Liver (tissue), 9 donors: ENCODE results near the gene ACYP2. TPM values are rescaled to one million over a fixed set of nuclear protein-coding genes. Genes with fewer than 3 reads are reported as not detected.

ENCODE experiments used
- DNase-seq: peaks from one replicate; pipeline ENCODE4 v3.0.0-alpha.2; 2017; ENCODE audit warnings: low spot score
- H3K27ac ChIP-seq, 2 donors: one replicate each; pipeline ENCODE4 v1.7.0; 2013; ENCODE audit warnings: inconsistent platforms in 2 of 2, low read length in 2 of 2, control low read depth in 1 of 2, low read depth in 1 of 2, mild to moderate bottlenecking in 1 of 2
- H3K27me3 ChIP-seq, 4 donors: one replicate each; pipeline versions ENCODE4 v1.6.1 to v1.7.0; 2013; ENCODE audit warnings: low read length in 3 of 4, inconsistent platforms in 1 of 4, mild to moderate bottlenecking in 1 of 4, moderate library complexity in 1 of 4; ENCODE audit not compliant: control insufficient read depth in 4 of 4, insufficient read depth in 4 of 4
- H3K36me3 ChIP-seq, 4 donors: one replicate each; pipeline versions ENCODE4 v1.6.1 to v1.7.0; 2013; ENCODE audit warnings: low read length in 3 of 4, mild to moderate bottlenecking in 3 of 4, low read depth in 1 of 4, moderate library complexity in 1 of 4; ENCODE audit not compliant: control insufficient read depth in 4 of 4, insufficient read depth in 3 of 4
- H3K4me1 ChIP-seq, 4 donors: one replicate each; pipeline versions ENCODE4 v1.6.1 to v1.7.0; 2013; ENCODE audit warnings: low read length in 3 of 4, mild to moderate bottlenecking in 3 of 4, moderate library complexity in 1 of 4; ENCODE audit not compliant: control insufficient read depth in 4 of 4, insufficient read depth in 4 of 4
- H3K4me3 ChIP-seq, 3 donors: one replicate each; pipeline versions ENCODE4 v1.6.1 to v1.7.0; 2013; ENCODE audit warnings: low read length in 3 of 3, control low read depth in 1 of 3, low read depth in 1 of 3, mild to moderate bottlenecking in 1 of 3
- H3K9ac ChIP-seq, 2 donors: one replicate each; pipeline ENCODE4 v1.7.0; 2013; ENCODE audit warnings: low read length in 2 of 2, mild to moderate bottlenecking in 2 of 2, moderate library complexity in 2 of 2, control low read depth in 1 of 2, low read depth in 1 of 2
- H3K9me3 ChIP-seq, 4 donors: one replicate each; pipeline versions ENCODE4 v1.6.1 to v1.7.0; 2013; ENCODE audit warnings: low read length in 3 of 4; ENCODE audit not compliant: control insufficient read depth in 4 of 4
- FOXA1 ChIP-seq: IDR thresholded peaks from 2 replicates; pipeline ENCODE4 v1.6.1; 2016; ENCODE audit warnings: antibody characterized with exemption
- FOXA2 ChIP-seq: IDR thresholded peaks from 2 replicates; pipeline ENCODE4 v1.6.1; 2016; ENCODE audit warnings: antibody characterized with exemption
- HNF4A ChIP-seq, 2 donors: conservative IDR thresholded peaks; 2 replicates each; pipeline ENCODE4 v1.6.1; 2016; ENCODE audit warnings: antibody characterized with exemption in 2 of 2, mild to moderate bottlenecking in 2 of 2
- HNF4G ChIP-seq: IDR thresholded peaks from 2 replicates; pipeline ENCODE4 v1.6.1; 2016; ENCODE audit warnings: antibody characterized with exemption
- RAD21 ChIP-seq, 2 donors: IDR thresholded peaks; 2 replicates each; pipeline ENCODE4 v1.6.1; 2016; ENCODE audit warnings: antibody characterized with exemption in 2 of 2, mild to moderate bottlenecking in 2 of 2
- SP1 ChIP-seq: IDR thresholded peaks from 2 replicates; pipeline ENCODE4 v1.6.1; 2018; ENCODE audit warnings: antibody characterized with exemption, mild to moderate bottlenecking
- WGBS: extraction: QIAGEN DNeasy Blood & Tissue Kit; methylation state at CpG from one replicate; pipeline ENCODE4 v1.1.7; 2013; 5-methylcytosine and 5-hydroxymethylcytosine counted together
- polyA plus RNA-seq, 2 donors: library from polyadenylated mRNA; stranded (reverse) in 1 of 2; unstranded in 1 of 2; fragments of 200-250 nt in 1 of 2; fragments of >200 nt in 1 of 2; fragmentation: Nextera tagmentation in 1 of 2; extraction: Ambion mirVana in 1 of 2; gene quantifications; one replicate each; pipeline versions ENCODE4 v1.2.1 to v1.2.3, GENCODE V29; 2013 to 2015
- total RNA-seq, 2 donors: library from RNA; depleted of rRNA; stranded (reverse); fragments of >200 nt; gene quantifications; one replicate each; pipeline ENCODE4 v1.2.3, GENCODE V29; 2014
- TF ChIP-seq, protein P1 (sequence below): IDR thresholded peaks from 2 replicates; pipeline ENCODE4 v1.6.1; 2016; ENCODE audit warnings: antibody characterized with exemption
- TF ChIP-seq, protein P2 (sequence below): IDR thresholded peaks from 2 replicates; pipeline ENCODE4 v1.6.1; 2016; ENCODE audit warnings: antibody characterized with exemption, mild to moderate bottlenecking
- TF ChIP-seq, protein P3 (sequence below): IDR thresholded peaks from 2 replicates; pipeline ENCODE4 v1.6.1; 2016; ENCODE audit warnings: antibody characterized with exemption
- donor health status: healthy.
- donor health status: healthy.
- donor health status: healthy.
- donor health status: healthy.
- donor health status: healthy.

The ACYP2 gene
- total and polyA plus RNA-seq, 4 donors = 13.1 to 44.3 (median 15.4) TPM

DNA sequence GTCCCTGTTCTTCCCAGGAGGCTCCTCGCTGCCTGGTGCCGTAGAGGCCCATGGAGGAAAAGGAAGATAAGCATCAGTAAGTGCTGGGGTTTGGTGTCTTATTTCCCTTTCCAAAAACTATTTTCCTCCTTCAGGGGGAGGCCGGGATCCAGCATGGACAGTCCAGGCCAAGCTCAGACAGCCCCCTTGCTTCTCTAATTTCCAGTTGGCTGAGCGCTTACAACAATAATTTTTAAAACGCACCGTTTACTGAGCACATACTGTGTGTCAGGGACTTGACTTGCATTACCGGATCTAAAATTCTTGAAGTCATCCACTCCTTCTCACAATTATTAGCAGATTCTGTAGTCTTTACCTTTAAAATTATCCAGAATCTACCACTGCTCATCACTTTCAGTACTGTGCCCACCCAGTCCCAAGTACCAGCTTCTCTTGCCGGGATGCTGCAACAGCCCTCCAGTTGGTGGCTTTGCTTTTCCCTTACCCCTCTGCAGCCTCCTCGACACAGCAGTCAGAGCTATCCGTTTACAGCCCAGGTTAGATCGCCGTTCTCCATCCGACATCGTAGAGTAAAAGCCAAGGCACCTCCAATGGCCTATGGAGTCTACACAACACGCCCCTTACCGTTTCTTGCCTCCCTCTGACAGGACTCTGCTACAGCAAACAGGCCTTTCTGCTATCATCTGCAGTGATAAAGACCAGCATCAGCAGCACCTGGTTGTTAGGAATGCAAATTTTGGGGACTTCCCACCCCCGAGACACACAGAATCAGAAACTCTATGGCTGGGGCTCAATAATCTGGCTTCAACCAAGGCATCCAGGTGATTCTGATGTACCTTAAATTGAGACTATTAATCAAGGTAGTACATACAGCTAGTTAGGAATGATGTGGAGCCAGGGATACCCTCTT, 215.8 kb downstream of the ACYP2 start:
- 45% methylated on average over 17 of the region's 17 CpGs for WGBS
- Histone ChIP-seq H3K9me3 (no peaks in the 10 kb centered on the region), H3K27ac (peak overlapping the region; percentile 58 to 81), H3K4me3 (peak overlapping the region; percentile 63 to 92 (median 78)), H3K36me3 (no peaks in the 10 kb centered on the region), H3K9ac (peak overlapping the region; percentile 28 to 76), H3K4me1 (peaks cover 0 to 13% (median 12%) of the 10 kb centered on the region in 4 donors), H3K27me3 (no peaks in the 10 kb centered on the region)
- TF ChIP-seq SP1 = peak; percentile 4
- TF ChIP-seq, protein P1, sequence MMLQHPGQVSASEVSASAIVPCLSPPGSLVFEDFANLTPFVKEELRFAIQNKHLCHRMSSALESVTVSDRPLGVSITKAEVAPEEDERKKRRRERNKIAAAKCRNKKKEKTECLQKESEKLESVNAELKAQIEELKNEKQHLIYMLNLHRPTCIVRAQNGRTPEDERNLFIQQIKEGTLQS = no peak
- TF ChIP-seq, protein P2, sequence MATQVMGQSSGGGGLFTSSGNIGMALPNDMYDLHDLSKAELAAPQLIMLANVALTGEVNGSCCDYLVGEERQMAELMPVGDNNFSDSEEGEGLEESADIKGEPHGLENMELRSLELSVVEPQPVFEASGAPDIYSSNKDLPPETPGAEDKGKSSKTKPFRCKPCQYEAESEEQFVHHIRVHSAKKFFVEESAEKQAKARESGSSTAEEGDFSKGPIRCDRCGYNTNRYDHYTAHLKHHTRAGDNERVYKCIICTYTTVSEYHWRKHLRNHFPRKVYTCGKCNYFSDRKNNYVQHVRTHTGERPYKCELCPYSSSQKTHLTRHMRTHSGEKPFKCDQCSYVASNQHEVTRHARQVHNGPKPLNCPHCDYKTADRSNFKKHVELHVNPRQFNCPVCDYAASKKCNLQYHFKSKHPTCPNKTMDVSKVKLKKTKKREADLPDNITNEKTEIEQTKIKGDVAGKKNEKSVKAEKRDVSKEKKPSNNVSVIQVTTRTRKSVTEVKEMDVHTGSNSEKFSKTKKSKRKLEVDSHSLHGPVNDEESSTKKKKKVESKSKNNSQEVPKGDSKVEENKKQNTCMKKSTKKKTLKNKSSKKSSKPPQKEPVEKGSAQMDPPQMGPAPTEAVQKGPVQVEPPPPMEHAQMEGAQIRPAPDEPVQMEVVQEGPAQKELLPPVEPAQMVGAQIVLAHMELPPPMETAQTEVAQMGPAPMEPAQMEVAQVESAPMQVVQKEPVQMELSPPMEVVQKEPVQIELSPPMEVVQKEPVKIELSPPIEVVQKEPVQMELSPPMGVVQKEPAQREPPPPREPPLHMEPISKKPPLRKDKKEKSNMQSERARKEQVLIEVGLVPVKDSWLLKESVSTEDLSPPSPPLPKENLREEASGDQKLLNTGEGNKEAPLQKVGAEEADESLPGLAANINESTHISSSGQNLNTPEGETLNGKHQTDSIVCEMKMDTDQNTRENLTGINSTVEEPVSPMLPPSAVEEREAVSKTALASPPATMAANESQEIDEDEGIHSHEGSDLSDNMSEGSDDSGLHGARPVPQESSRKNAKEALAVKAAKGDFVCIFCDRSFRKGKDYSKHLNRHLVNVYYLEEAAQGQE = peak; percentile 55
- DNase-seq = no peak

DNA sequence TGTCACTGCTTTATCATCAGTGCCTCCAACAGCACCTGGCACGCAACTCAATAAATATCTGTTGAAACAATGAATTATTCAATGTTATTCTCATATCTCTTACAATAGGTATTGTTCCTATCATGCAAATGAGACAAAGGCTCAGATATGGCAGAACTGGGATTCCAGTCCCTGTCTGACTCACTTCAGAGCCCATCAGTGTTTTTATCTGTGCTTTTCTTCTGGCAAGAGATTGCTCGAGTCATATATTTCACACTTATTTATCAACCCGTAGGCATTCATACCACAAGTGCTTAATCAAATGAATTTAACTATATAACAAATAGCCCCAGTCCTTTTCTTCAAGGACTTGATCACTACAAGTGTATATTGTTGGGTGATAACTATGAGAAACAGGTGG, 217.0 kb downstream of the ACYP2 start:
- H3K9me3 ChIP-seq = no peaks in the 10 kb centered on the region
- no peak overlapping the region for H3K9ac ChIP-seq
- no peaks in the 10 kb centered on the region for H3K27me3 ChIP-seq
- no peak overlapping the region for H3K27ac ChIP-seq
- peaks cover 0 to 13% (median 12%) of the 10 kb centered on the region in 4 donors for H3K4me1 ChIP-seq
- H3K36me3 ChIP-seq = no peaks in the 10 kb centered on the region
- DNase-seq = no peak
- no peak overlapping the region for H3K4me3 ChIP-seq
- 89% methylated on average over 3 of the region's 3 CpGs for WGBS
- TF ChIP-seq RAD21 (IDR thresholded peaks at IDR 0.05) = no peak
- TF ChIP-seq, protein P3, sequence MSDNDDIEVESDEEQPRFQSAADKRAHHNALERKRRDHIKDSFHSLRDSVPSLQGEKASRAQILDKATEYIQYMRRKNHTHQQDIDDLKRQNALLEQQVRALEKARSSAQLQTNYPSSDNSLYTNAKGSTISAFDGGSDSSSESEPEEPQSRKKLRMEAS = no peak
- TF ChIP-seq, protein P1 = no peak
- no peak for TF ChIP-seq FOXA2
- TF ChIP-seq HNF4G = no peak

DNA sequence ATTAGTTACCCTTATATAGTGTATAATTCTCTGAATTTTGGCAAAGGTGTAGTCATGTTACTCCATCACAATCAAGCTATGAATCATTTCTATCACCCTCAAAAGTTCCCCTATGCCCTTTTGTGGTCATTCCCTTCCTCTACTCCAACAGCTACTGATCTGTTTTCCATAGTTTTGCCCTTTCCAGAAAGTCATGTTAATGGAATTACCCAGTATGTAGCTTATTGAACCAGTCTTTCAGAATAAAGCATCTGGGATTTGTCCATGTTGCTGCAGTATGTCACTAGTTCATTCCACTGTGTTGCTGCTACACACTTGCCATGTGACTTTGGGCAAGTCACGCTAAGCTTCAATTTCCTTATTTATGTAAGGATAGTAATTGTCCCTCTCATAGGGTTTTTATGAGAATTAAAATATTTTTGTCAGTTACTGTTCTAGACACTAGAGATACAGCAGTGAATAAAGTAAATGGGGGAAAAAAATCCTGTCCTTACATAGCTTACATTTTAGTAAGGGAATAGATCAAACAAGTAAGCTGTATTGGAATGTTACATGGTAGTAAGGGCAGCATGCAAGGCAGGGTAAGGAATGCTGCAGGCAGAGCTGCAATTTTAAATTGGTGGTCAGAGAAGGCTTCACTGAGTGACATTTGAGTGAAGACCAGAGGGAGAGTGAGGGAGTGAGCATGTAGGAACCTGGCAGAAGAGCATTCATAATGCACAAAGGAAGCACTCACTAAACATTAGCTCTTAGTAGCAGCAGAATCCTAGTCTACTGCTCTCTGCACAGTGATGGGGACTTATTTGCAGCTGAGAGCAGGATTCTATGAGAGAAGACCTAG, 220.9 kb downstream of the ACYP2 start:
- H3K4me1 ChIP-seq = no peaks in the 10 kb centered on the region
- no peaks in the 10 kb centered on the region for H3K36me3 ChIP-seq
- H3K27me3 ChIP-seq = no peaks in the 10 kb centered on the region
- no peak overlapping the region for H3K27ac ChIP-seq
- H3K9ac ChIP-seq = no peak overlapping the region
- TF ChIP-seq HNF4A (conservative IDR thresholded peaks at IDR 0.05) (no peak), FOXA1 (no peak)
- DNase-seq = no peak
- no peaks in the 10 kb centered on the region for H3K9me3 ChIP-seq
- 79% methylated on average over 1 of the region's 1 CpG for WGBS
- no peak overlapping the region for H3K4me3 ChIP-seq
